HG03432 (cell line): ENCODE data around the gene CDKN2A.
A peak's percentile ranks its signal among the peaks of the same experiment; 100 is the strongest.

Experiments used
- ATAC-seq: cut with Tn5 transposase; IDR thresholded peaks from one replicate; pipeline ENCODE4 v1.9.1; 2021; ENCODE audit warnings: mild to moderate bottlenecking, moderate library complexity; ENCODE audit not compliant: unreplicated experiment

CDKN2A gene

DNA sequence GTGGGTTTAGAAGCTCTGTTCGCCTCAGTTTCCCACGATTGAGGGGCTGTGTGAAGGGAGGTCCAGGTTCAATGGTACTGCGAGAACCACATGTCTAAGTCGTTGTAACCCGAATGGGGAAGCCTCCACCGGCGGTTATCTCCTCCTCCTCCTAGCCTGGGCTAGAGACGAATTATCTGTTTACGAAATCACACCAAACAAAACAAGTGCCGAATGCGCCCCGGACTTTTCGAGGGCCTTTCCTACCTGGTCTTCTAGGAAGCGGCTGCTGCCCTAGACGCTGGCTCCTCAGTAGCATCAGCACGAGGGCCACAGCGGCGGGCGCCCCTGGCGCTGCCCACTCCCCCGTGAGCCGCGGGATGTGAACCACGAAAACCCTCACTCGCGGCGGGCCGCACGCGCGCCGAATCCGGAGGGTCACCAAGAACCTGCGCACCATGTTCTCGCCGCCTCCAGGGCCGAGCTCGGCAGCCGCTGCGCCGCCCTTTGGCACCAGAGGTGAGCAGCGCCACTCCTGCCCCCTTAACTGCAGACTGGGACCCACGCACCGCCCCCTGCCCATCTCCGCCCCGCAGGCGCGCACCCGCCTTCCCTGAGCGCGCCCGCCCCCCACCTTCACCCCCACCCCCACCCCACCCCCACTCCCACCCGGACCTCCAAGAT, at the start of gene CDKN2A:
Gene CDKN2A, minus strand, starts transcription at position 500 of the 663 bp plus-strand sequence.
- peak; percentile 52 for ATAC-seq

DNA sequence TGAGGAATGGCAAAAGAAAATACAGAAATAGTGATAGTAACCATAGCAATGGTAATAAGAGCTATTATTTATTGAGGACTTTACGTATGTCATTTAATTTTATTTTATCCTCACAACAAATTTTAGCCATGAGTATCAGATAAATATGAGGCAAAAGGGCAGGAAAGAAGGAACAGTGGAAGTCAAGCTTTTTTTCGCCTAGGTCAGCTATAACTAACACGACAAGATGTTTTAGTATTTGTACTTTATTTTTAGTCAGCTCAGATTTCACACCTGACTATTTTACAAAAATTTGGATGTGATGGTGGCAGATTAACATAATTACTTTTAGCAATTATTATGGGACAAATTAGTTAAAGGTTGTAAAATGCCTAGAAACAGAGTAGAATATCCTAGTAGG, 49.7 kb upstream of the CDKN2A start:
- no peak for ATAC-seq

DNA sequence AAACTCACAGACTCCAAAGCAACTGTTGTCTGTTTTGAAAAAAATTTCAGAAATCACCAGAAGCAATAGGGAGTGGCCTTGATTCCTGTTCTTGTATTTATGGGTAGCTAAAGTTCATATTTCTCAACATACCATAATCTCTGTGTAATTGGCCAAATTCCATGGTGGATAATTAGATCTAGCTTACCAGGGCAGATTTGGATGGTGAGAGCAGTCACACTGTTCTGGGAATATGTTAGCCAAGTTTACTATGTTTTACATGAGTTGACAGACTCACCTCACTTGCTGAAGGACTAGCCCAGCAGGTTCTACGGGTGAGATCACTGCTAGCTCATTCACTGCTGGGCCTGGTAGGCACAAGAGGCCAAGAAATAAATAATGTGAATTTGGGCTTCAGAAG, 47.6 kb upstream of the CDKN2A start:
- no peak for ATAC-seq

- ATAC-seq, result no peak
Observed at GRCh38 chr9:22041344-22041743, 47.2 kb upstream of the CDKN2A start.

DNA sequence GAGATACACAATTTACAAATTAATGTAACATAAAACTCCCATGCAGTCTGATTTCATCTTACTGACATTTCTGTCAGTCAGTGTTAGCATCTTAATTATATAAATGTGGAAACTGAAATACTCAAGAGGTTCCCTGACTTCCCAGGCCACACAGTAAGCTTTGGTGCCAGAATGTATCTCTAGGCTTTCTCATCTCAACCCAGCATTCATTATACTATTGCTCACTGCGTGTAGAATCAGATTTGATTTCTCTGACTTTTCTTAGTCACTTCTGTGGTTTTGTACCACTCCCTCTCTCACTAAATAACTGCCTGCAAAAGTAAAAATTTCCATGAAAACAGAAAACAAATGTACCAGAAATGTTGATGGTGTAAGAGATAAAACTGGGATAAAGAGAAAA, 46.6 kb upstream of the CDKN2A start:
- no peak for ATAC-seq

DNA sequence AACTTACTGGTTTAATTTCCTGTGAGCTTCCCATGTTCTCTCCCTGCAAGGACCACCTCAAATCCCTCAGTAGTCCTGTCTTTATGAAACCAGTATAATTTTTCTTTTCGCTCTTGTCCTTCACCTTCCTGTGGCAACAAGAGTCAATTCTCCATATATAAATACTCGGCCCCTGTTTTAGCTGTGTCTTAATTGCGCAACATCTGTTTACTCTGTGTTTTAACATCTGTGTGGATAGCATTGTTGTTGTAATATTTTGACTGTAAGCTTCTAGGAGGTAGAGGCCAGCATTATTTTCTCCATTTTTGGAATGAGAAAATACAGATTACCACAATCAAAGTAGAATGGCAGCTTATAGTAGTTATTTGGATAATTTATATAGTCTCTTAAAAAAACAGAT, 45.1 kb upstream of the CDKN2A start:
- no peak for ATAC-seq

GRCh38 chr9:22037954-22038690, 43.9 kb upstream of the CDKN2A start:
- no peak for ATAC-seq

GRCh38 chr9:22036866-22037626, 42.9 kb upstream of the CDKN2A start:
- ATAC-seq, result no peak

- ATAC-seq, result no peak
Observed at GRCh38 chr9:22035591-22036011, 41.4 kb upstream of the CDKN2A start.

- ATAC-seq, result no peak
Observed at GRCh38 chr9:22033012-22033630, 38.9 kb upstream of the CDKN2A start.

DNA sequence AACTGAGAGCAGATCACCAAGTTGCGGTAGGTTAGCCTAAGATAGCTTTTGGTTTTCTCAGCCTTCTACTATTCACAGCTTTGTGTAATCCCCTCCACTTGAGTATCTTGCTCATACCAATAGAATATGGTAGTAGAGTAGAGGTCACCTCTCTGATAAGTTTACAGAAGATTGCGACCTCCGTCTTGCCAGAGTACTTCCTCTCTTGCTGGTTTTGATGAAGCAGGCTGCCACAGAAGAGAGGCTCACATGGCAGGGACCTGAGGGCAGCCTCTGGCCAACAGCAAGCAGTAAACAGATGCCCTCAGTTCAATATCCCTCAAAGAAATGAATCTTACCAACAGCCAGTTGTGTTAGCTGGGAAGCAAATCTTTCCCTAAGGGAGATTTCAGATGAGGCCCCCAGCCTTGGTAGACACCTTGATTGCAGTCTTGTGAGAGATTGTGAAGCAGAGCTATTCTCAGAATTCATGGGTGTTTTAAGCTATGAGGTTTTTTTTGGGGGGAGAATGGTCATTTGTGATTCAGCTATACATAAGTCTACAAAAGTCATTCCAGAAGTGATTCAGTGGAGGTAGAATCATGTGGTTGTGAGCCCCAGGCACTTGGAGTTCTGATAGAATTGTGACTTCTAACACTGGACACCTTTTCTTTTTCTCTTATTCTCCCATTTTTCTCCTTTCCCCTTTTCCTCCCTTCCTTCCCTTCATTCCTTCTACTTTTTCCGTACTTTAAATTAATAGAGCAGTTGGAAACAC, 37.6 kb upstream of the CDKN2A start:
- ATAC-seq, result no peak

GRCh38 chr9:22030101-22030598, 36.0 kb upstream of the CDKN2A start:
- peak; percentile 81 for ATAC-seq

GRCh38 chr9:22029231-22029630, 35.0 kb upstream of the CDKN2A start:
- ATAC-seq, result no peak

GRCh38 chr9:22028394-22028793, 34.2 kb upstream of the CDKN2A start:
- no peak for ATAC-seq

- ATAC-seq, result no peak
Observed at GRCh38 chr9:22026696-22027095, 32.5 kb upstream of the CDKN2A start.

DNA sequence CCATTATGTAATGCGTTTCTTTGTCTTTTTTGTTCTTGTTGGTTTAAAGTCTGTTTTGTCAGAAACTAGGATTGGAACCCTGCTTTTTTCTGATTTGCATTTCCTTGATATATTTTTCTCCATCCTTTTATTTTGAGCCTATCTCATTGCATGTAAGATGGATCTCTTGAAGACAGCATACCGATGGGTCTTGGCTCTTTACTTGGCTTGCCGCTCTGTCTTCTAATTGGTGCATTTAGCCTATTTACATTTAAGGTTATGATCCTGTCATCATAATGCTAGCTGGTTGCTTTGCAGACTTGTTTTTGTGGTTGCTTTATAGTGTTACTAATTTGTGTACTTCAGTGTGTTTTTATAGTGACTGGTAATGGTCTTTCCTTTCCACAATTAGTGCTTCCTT, 28.2 kb upstream of the CDKN2A start:
- no peak for ATAC-seq

DNA sequence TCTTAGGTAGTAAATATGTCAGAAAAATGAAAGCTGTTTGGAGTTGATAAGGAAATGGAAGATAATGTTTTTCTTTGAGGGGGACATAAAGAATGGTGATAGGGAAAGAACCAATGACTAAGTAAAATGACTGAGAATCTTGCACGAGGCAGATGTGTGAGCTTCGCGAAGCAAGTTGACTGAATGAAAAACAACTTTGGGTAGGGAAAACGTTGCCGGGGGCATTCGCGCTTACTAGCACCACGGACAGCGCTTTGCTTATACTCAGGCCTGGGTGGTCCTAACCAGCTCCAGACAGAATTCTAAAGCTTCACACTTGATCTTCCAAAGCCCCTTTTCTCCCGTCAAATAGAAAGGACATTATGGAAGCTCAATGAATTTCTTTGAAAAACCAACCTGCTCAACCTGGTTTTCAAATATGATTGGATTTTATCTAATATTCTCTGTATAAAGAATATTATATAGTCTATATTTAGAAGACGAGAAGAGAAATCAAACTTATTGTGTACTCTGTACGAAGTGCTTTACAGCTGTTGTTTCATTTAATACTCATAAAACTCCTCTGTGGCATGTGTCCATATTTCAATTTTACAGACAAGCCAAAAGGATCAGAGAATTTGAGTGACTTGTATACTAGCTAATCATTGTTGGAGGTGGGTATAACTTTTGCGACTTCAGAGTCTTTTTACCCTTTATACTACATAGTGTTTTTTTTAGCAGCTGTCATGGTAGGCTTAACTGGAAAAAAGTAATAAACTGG, 16.9 kb upstream of the CDKN2A start:
- no peak for ATAC-seq

DNA sequence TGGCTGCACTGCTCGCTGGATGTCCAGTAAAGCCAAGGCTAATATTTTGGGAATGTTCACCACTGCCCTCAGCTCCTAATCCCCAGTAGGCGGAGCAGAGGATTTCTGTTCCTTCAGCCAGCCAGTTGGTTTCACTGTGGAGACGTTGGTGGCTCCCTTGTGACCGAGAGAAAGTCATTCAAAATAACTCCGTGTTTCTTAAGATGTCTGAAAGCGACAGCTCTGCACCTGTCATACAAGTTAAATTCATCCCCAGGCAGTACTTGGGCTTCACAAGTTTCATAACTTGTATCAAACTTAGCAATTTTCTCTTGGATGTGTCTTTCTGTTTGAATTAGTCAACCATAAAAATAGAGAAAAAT, 15.3 kb upstream of the CDKN2A start:
- ATAC-seq, result peak; percentile 48

DNA sequence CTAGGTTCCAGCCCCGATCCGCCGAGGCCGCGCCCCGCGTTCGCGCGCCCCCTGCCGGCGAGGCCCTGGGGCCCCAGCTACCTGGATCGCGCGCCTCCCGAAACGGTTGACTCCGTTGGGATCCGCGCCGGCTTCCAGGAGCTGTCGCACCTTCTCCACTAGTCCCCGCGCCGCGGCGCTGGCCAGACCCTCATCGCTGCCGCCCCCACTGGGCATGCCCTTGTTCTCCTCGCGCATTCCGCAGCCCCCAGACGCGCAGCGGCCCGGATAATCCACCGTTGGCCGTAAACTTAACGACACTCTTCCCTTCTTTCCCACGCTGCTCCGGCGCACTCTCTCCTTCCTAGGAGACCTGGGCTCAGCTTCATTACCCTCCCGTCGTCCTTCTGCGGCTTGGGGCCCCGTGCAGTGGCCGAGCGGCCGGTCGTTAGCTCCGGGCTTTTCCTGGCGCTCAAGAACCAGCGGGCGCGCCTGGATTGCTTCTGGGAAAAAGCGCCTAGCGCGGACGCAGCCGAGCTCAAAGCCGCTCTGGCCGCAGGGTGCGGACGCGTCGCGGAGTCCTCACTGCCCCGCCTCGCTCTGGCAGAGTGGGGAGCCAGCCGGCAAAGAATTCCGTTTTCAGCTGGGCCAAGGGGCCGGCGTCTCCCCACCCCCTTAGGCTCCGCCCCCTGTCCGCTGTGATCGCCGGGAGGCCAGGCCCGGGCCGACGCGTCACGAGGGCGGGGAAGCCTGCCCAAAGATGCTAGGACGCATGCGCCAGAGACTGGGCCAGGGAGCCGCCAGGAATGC, 14.7 kb upstream of the CDKN2A start, which contains the start of gene CDKN2B:
Gene CDKN2B, minus strand, starts transcription at position 589 of the 789 bp plus-strand sequence. Its CDS starts 352 bp downstream, at position 237.
- peak; percentile 96 for ATAC-seq
